IPS-NIHi11 (cell line): Measurements from ENCODE around the gene ZCCHC8.
"Not testable (repeated sequence)": the region's sequence is repeated elsewhere in the genome, so short reads cannot be mapped to it uniquely, and the experiment has no call there.

Experiments used
- DNase-seq: peaks from one replicate; pipeline ENCODE4 v3.0.0; 2012; ENCODE audit warnings: mixed read lengths, low spot score

The ZCCHC8 gene

GRCh38 chr12:122508163-122508562 lies 7.4 kb upstream of the ZCCHC8 start:
- DNase-seq = no peak

- DNase-seq = no peak
Observed at GRCh38 chr12:122506393-122506938, 5.7 kb upstream of the ZCCHC8 start.

GRCh38 chr12:122505419-122506051 lies 4.8 kb upstream of the ZCCHC8 start:
- no peak for DNase-seq

- DNase-seq = no peak
Observed at GRCh38 chr12:122503783-122504590, 3.3 kb upstream of the ZCCHC8 start.

GRCh38 chr12:122503147-122503751 lies 2.5 kb upstream of the ZCCHC8 start:
- DNase-seq = no peak

GRCh38 chr12:122501489-122501989 lies 807 bp upstream of the ZCCHC8 start:
- no peak for DNase-seq

GRCh38 chr12:122499991-122500684 lies 594 bp downstream of the ZCCHC8 start:
- DNase-seq = peak; percentile 58

- no peak for DNase-seq
Observed at GRCh38 chr12:122495258-122495657, 5.5 kb downstream of the ZCCHC8 start.

- not testable (repeated sequence) for DNase-seq
Observed at GRCh38 chr12:122493222-122493621, 7.5 kb downstream of the ZCCHC8 start.

GRCh38 chr12:122491991-122492390 lies 8.7 kb downstream of the ZCCHC8 start:
- DNase-seq = no peak

- DNase-seq = no peak
Observed at GRCh38 chr12:122489038-122489437, 11.7 kb downstream of the ZCCHC8 start.

GRCh38 chr12:122487807-122488206 lies 12.9 kb downstream of the ZCCHC8 start:
- DNase-seq = not testable (repeated sequence)

- no peak for DNase-seq
Observed at GRCh38 chr12:122486805-122487426, 13.8 kb downstream of the ZCCHC8 start.

- not testable (repeated sequence) for DNase-seq
Observed at GRCh38 chr12:122486360-122486759, 14.4 kb downstream of the ZCCHC8 start.

GRCh38 chr12:122484385-122484784 lies 16.3 kb downstream of the ZCCHC8 start:
- not testable (repeated sequence) for DNase-seq

GRCh38 chr12:122483969-122484368 lies 16.8 kb downstream of the ZCCHC8 start:
- DNase-seq = no peak

GRCh38 chr12:122481861-122482260 lies 18.9 kb downstream of the ZCCHC8 start:
- DNase-seq = no peak

GRCh38 chr12:122480753-122481152 lies 20.0 kb downstream of the ZCCHC8 start:
- DNase-seq = no peak

- no peak for DNase-seq
Observed at GRCh38 chr12:122474324-122474716, 26.4 kb downstream of the ZCCHC8 start.

GRCh38 chr12:122473543-122474323 lies 27.0 kb downstream of the ZCCHC8 start:
- no peak for DNase-seq
